H1 (cell line): Measurements from ENCODE around the gene TMEM116. TPM values are rescaled to one million over a fixed set of nuclear protein-coding genes. Genes with fewer than 3 reads are reported as not detected.

Experiments used
- CTCF ChIA-PET: fragments of 300-600 bp; sonication (Branson Sonifier 250); formaldehyde crosslinking; loops from one replicate; lab custom pipeline; 2021; ENCODE audit not compliant: partially characterized antibody; lab: Charles Lee
- POLR2A ChIA-PET: fragments of 300-600 bp; sonication (Branson Sonifier 250); formaldehyde crosslinking; loops from one replicate; lab custom pipeline; 2021; ENCODE audit warnings: inconsistent platforms; ENCODE audit not compliant: partially characterized antibody; lab: Charles Lee
- DNase-seq, 2 experiments: peaks; one replicate each; pipeline versions ENCODE4 v3.0.0 to v3.0.0-alpha.2; 2010 to 2022; ENCODE audit warnings: low spot score in 2 of 2, low read depth in 1 of 2, mixed read lengths in 1 of 2
- FAIRE-seq: peaks from 2 replicates; lab custom pipeline; 2011; peaks lifted over from hg19 to GRCh38; lab: Jason Lieb, UNC
- H2AFZ ChIP-seq: 2 replicates; pipeline ENCODE4 v1.8.1; 2012; ENCODE audit warnings: low read length, inconsistent platforms
- H2AK5ac ChIP-seq: 2 replicates; pipeline ENCODE4 v1.6.1; 2013; ENCODE audit warnings: low read depth, low read length
- H2BK120ac ChIP-seq: replicated peaks from 2 replicates; pipeline ENCODE3; 2013; ENCODE audit warnings: low read depth, low read length, inconsistent platforms
- H2BK12ac ChIP-seq: 2 replicates; pipeline ENCODE4 v1.6.1; 2013; ENCODE audit warnings: low read depth, low read length
- H2BK15ac ChIP-seq: 2 replicates; pipeline ENCODE4 v1.6.1; 2013; ENCODE audit warnings: low read length
- H2BK20ac ChIP-seq: 2 replicates; pipeline ENCODE4 v1.6.1; 2013; ENCODE audit warnings: low read length
- H2BK5ac ChIP-seq: 2 replicates; pipeline ENCODE4 v1.6.1; 2013; ENCODE audit warnings: low read depth, low read length
- H3K14ac ChIP-seq: 2 replicates; pipeline ENCODE4 v1.6.1; 2013; ENCODE audit warnings: inconsistent platforms; ENCODE audit not compliant: insufficient read length
- H3K18ac ChIP-seq: 2 replicates; pipeline ENCODE4 v1.6.1; 2013; ENCODE audit warnings: low read length; ENCODE audit errors: extremely low read depth
- H3K23ac ChIP-seq: 2 replicates; pipeline ENCODE4 v1.6.1; 2013; ENCODE audit warnings: inconsistent platforms; ENCODE audit not compliant: insufficient read length
- H3K23me2 ChIP-seq: 2 replicates; pipeline ENCODE4 v1.6.1; 2013; ENCODE audit warnings: low read depth, low read length
- H3K27ac ChIP-seq: 2 replicates; pipeline ENCODE4 v1.6.1; 2011; ENCODE audit warnings: low read depth, low read length, inconsistent platforms
- H3K27me3 ChIP-seq, 4 experiments: replicated peaks in 1 of 4; 1 replicate in 1 of 4; 2 replicates in 3 of 4; pipeline versions ENCODE4 v1.6.1 to v1.8.1; 2011 to 2013; ENCODE audit warnings: low read length in 3 of 4, mild to moderate bottlenecking in 3 of 4, inconsistent platforms in 2 of 4, mixed read lengths in 2 of 4, moderate library complexity in 1 of 4; ENCODE audit not compliant: control insufficient read depth in 3 of 4, insufficient read depth in 3 of 4; ENCODE audit errors: extremely low read depth in 1 of 4
- H3K36me3 ChIP-seq, 4 experiments: 2 replicates each; pipeline versions ENCODE4 v1.6.1 to v1.8.1; 2011 to 2013; ENCODE audit warnings: mild to moderate bottlenecking in 4 of 4, low read length in 3 of 4, moderate library complexity in 2 of 4, control low read depth in 1 of 4, inconsistent platforms in 1 of 4; ENCODE audit not compliant: insufficient read depth in 4 of 4, control insufficient read depth in 2 of 4
- H3K4ac ChIP-seq: replicated peaks from 2 replicates; pipeline ENCODE3; 2013; ENCODE audit warnings: low read length, low read depth, mixed read lengths, inconsistent platforms; ENCODE audit not compliant: insufficient read length
- H3K4me1 ChIP-seq, 4 experiments: replicated peaks in 1 of 4; 1 replicate in 1 of 4; 2 replicates in 3 of 4; pipeline versions ENCODE4 v1.6.1 to v1.8.1; 2011 to 2013; ENCODE audit warnings: low read length in 3 of 4, inconsistent platforms in 2 of 4, mixed read lengths in 1 of 4; ENCODE audit not compliant: insufficient read depth in 4 of 4, control insufficient read depth in 3 of 4
- H3K4me2 ChIP-seq, 2 experiments: 2 replicates each; pipeline versions ENCODE4 v1.6.1 to v1.8.1; 2011 to 2013; ENCODE audit warnings: low read depth in 2 of 2, low read length in 2 of 2, control low read depth in 1 of 2, inconsistent platforms in 1 of 2, mild to moderate bottlenecking in 1 of 2; ENCODE audit not compliant: insufficient read depth in 1 of 2
- H3K4me3 ChIP-seq, 4 experiments: fragments of 200-600, 300-600 bp in 1 of 4; sonication (generic), shearing (Covaris generic), sonication (Bioruptor Twin) in 1 of 4; 2 replicates each; pipeline versions ENCODE4 v1.5.1 to v1.8.1; 2011 to 2016; ENCODE audit warnings: low read length in 4 of 4, low read depth in 3 of 4, control low read depth in 2 of 4, inconsistent platforms in 2 of 4, mild to moderate bottlenecking in 2 of 4, mixed read lengths in 1 of 4, moderate library complexity in 1 of 4; ENCODE audit not compliant: insufficient read depth in 2 of 4; ENCODE audit errors: extremely low read depth in 1 of 4
- H3K56ac ChIP-seq: replicated peaks from 2 replicates; pipeline ENCODE3; 2013; ENCODE audit warnings: low read depth, mild to moderate bottlenecking, mixed read lengths, low read length, inconsistent platforms; ENCODE audit not compliant: insufficient read length
- H3K79me1 ChIP-seq: 2 replicates; pipeline ENCODE4 v1.6.1; 2013; ENCODE audit warnings: low read depth, low read length, control low read depth
- H3K79me2 ChIP-seq, 2 experiments: 2 replicates each; pipeline versions ENCODE4 v1.6.1 to v1.8.1; 2012 to 2013; ENCODE audit warnings: low read length in 2 of 2, mild to moderate bottlenecking in 2 of 2, inconsistent platforms in 1 of 2; ENCODE audit not compliant: insufficient read depth in 2 of 2, control insufficient read depth in 1 of 2
- H3K9ac ChIP-seq, 4 experiments: replicated peaks in 1 of 4; 1 replicate in 1 of 4; 2 replicates in 3 of 4; pipeline versions ENCODE4 v1.6.1 to v1.8.1; 2011 to 2013; ENCODE audit warnings: low read depth in 3 of 4, low read length in 3 of 4, control low read depth in 2 of 4, mild to moderate bottlenecking in 2 of 4, moderate library complexity in 2 of 4, inconsistent platforms in 1 of 4; ENCODE audit errors: extremely low read depth in 1 of 4
- H3K9me3 ChIP-seq, 2 experiments: 2 replicates each; pipeline versions ENCODE4 v1.6.1 to v1.8.1; 2012 to 2013; ENCODE audit warnings: mild to moderate bottlenecking in 2 of 2, moderate library complexity in 2 of 2, control low read depth in 1 of 2, inconsistent platforms in 1 of 2, low read depth in 1 of 2, low read length in 1 of 2, mixed read lengths in 1 of 2; ENCODE audit not compliant: insufficient read depth in 2 of 2
- H4K20me1 ChIP-seq, 2 experiments: replicated peaks in 1 of 2; 2 replicates each; pipeline versions ENCODE3 to v1.8.1; 2011 to 2013; ENCODE audit warnings: inconsistent platforms in 2 of 2, low read length in 2 of 2, mild to moderate bottlenecking in 1 of 2; ENCODE audit not compliant: insufficient read depth in 2 of 2, control insufficient read depth in 1 of 2
- H4K5ac ChIP-seq: 2 replicates; pipeline ENCODE4 v1.6.1; 2013; ENCODE audit warnings: low read length, low read depth, mixed read lengths, inconsistent platforms; ENCODE audit not compliant: insufficient read length
- H4K8ac ChIP-seq: 2 replicates; pipeline ENCODE4 v1.8.0; 2013; ENCODE audit warnings: mild to moderate bottlenecking, moderate library complexity, low read length, inconsistent platforms; ENCODE audit not compliant: insufficient read depth; ENCODE audit errors: extremely low read depth
- H4K91ac ChIP-seq: replicated peaks from 2 replicates; pipeline ENCODE3; 2013; ENCODE audit warnings: low read length, mixed read lengths, inconsistent platforms; ENCODE audit not compliant: insufficient read length
- BRCA1 ChIP-seq: IDR thresholded peaks from 2 replicates; pipeline ENCODE4 v1.6.1; 2012; ENCODE audit warnings: low read depth, low read length, improper control_type of control experiment
- CREB1 ChIP-seq: IDR thresholded peaks from 2 replicates; pipeline ENCODE4 v1.6.1; 2012; ENCODE audit warnings: inconsistent platforms
- EGR1 ChIP-seq: IDR thresholded peaks from 2 replicates; pipeline ENCODE4 v1.6.1; 2011; ENCODE audit warnings: low read depth, low read length, borderline replicate concordance
- EZH2 ChIP-seq: fragments of 200-600 bp; sonication (generic); IDR thresholded peaks from 2 replicates; pipeline ENCODE4 v1.7.1; 2012; ENCODE audit warnings: low read depth, mild to moderate bottlenecking, moderate library complexity, low read length, inconsistent platforms; ENCODE audit not compliant: severe bottlenecking
- FOSL1 ChIP-seq: IDR thresholded peaks from 2 replicates; pipeline ENCODE4 v1.6.1; 2011; ENCODE audit warnings: mild to moderate bottlenecking, low read depth, low read length, moderate library complexity; ENCODE audit not compliant: insufficient read depth
- GABPA ChIP-seq: IDR thresholded peaks from 2 replicates; pipeline ENCODE4 v1.6.1; 2011; ENCODE audit warnings: mild to moderate bottlenecking, low read length, moderate library complexity, borderline replicate concordance; ENCODE audit not compliant: insufficient read depth
- JUN ChIP-seq: IDR thresholded peaks from 2 replicates; pipeline ENCODE4 v1.6.1; 2011; ENCODE audit warnings: low read depth, mild to moderate bottlenecking, improper control_type of control experiment, low read length
- MAFK ChIP-seq: IDR thresholded peaks from 2 replicates; pipeline ENCODE4 v1.6.1; 2012; ENCODE audit warnings: low read depth, mild to moderate bottlenecking, improper control_type of control experiment, low read length
- SIX5 ChIP-seq: IDR thresholded peaks from 2 replicates; pipeline ENCODE4 v1.6.1; 2011; ENCODE audit warnings: mild to moderate bottlenecking, low read depth, low read length
- SP2 ChIP-seq: IDR thresholded peaks from 2 replicates; pipeline ENCODE4 v1.6.1; 2012; ENCODE audit warnings: mild to moderate bottlenecking, low read length, inconsistent platforms
- SUZ12 ChIP-seq: fragments of 200-600 bp; sonication (generic); IDR thresholded peaks from 2 replicates; pipeline ENCODE4 v1.6.1; 2012; ENCODE audit warnings: mild to moderate bottlenecking, inconsistent platforms, low read length, moderate library complexity, mixed read lengths
- WGBS, 2 experiments: shearing (Covaris generic) in 1 of 2; methylation state at CpG; one replicate each; pipeline versions ENCODE4 v1.1.6 to v1.1.7; 2013 to 2015; ENCODE audit warnings: low lambda C conversion rate in 2 of 2, mixed read lengths in 2 of 2, inconsistent platforms in 1 of 2, low coverage in 1 of 2, missing lambda C conversion rate in 1 of 2; ENCODE audit not compliant: insufficient replicate concordance in 2 of 2, insufficient coverage in 1 of 2, insufficient read length in 1 of 2; ENCODE audit errors: extremely low coverage in 1 of 2, missing lambda C conversion rate in 1 of 2; 5-methylcytosine and 5-hydroxymethylcytosine counted together
- polyA plus RNA-seq, 7 experiments: library from polyadenylated mRNA; depleted of rRNA in 3 of 7; stranded (reverse) in 5 of 7; unstranded in 2 of 7; fragments of >200 nt in 5 of 7; fragments of 200-250 nt in 2 of 7; gene quantifications; 1 replicate in 5 of 7; 2 replicates in 1 of 7; 4 replicates in 1 of 7; pipeline versions ENCODE4 v1.2.1 to v1.2.3, GENCODE V29; 2011 to 2013; ENCODE audit warnings: missing spikeins in 2 of 7, mixed read lengths in 2 of 7
- total RNA-seq: library from RNA; stranded (reverse); fragmentation: NEBNext Ultra II Directional; extraction: Animal tissue kit (Norgen Biotek cat#: 25700); gene quantifications from 2 replicates; pipeline ENCODE4 v1.2.1, GENCODE V29; 2021
- TF ChIP-seq, protein P1 (sequence below): IDR thresholded peaks from 2 replicates; pipeline ENCODE4 v1.6.1; 2011; ENCODE audit warnings: low read length, improper control_type of control experiment

The TMEM116 gene
- total and polyA plus RNA-seq, 2 of the 8 experiments (the other 6 are each of a cell fraction or from before 2014, with no cell fraction given), result 8.1 to 25.2 TPM

GRCh38 chr12:111901182-111901581 lies 111.8 kb downstream of the TMEM116 start:
- H3K14ac ChIP-seq, result no peak overlapping the region
- 79% methylated on average over 4 of the region's 4 CpGs; no CpG with 5 or more reads in 1 of the 2 experiments for WGBS, 2 experiments
- no peak overlapping the region for H3K4ac ChIP-seq
- no peaks in the 10 kb centered on the region for H3K4me1 ChIP-seq
- H3K36me3 ChIP-seq, result peaks cover 1 to 23% (median 14%) of the 10 kb centered on the region in 4 experiments
- H3K23me2 ChIP-seq, result no peaks in the 10 kb centered on the region
- H2BK15ac ChIP-seq, result no peak overlapping the region
- H3K27ac ChIP-seq, result no peak overlapping the region
- H2AFZ ChIP-seq, result no peak overlapping the region
- H2BK120ac ChIP-seq, result no peak overlapping the region
- peak in 1 of 2 experiments; percentile 19 for DNase-seq
- H2BK5ac ChIP-seq, result no peak overlapping the region
- H3K56ac ChIP-seq, result no peak overlapping the region
- H4K5ac ChIP-seq, result no peak overlapping the region
- CTCF ChIA-PET, result no interaction called here
- H2AK5ac ChIP-seq, result no peak overlapping the region
- H4K91ac ChIP-seq, result no peak overlapping the region
- no peak overlapping the region for H3K4me2 ChIP-seq
- no peak for FAIRE-seq
- no peaks in the 10 kb centered on the region for H3K79me2 ChIP-seq
- H3K18ac ChIP-seq, result no peak overlapping the region
- no peak overlapping the region for H3K23ac ChIP-seq
- POLR2A ChIA-PET, result interaction anchor here (0.7 to 1.2 kb wide), 2 partner anchors 54 to 892 kb away, joined by 3 read pairs; no protein-coding TSS in a partner anchor
- H2BK20ac ChIP-seq, result no peak overlapping the region
- H3K27me3 ChIP-seq, result no peaks in the 10 kb centered on the region
- H3K79me1 ChIP-seq, result no peaks in the 10 kb centered on the region
- H3K4me3 ChIP-seq, result no peak overlapping the region
- H3K9me3 ChIP-seq, result peaks cover 0 to 2% of the 10 kb centered on the region in 2 experiments; a peak in 1 of 4 replicates
- H2BK12ac ChIP-seq, result no peak overlapping the region
- H4K8ac ChIP-seq, result no peak overlapping the region
- no peak overlapping the region for H3K9ac ChIP-seq
- no peaks in the 10 kb centered on the region for H4K20me1 ChIP-seq
- TF ChIP-seq BRCA1 (no peak), EZH2 (no peak), FOSL1 (no peak), JUN (no peak), CREB1 (no peak), SUZ12 (no peak), SIX5 (no peak), EGR1 (no peak), GABPA (no peak), MAFK (no peak), SP2 (no peak)
- TF ChIP-seq, protein P1, sequence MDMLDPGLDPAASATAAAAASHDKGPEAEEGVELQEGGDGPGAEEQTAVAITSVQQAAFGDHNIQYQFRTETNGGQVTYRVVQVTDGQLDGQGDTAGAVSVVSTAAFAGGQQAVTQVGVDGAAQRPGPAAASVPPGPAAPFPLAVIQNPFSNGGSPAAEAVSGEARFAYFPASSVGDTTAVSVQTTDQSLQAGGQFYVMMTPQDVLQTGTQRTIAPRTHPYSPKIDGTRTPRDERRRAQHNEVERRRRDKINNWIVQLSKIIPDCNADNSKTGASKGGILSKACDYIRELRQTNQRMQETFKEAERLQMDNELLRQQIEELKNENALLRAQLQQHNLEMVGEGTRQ, result no peak
